Uterus (tissue), 2 donors: ENCODE data around the gene SMOC2.

Source experiments
- POLR2A ChIP-seq, 2 donors: fragments of 450-650 bp; IDR thresholded peaks; one replicate each; pipeline ENCODE4 v1.6.1; 2016; ENCODE audit warnings: antibody characterized with exemption in 2 of 2, mild to moderate bottlenecking in 1 of 2, moderate library complexity in 1 of 2
- TF ChIP-seq, protein P1 (sequence below), 4 experiments: fragments of 200-600 bp in 2 of 4; fragments of 450-650 bp in 2 of 4; sonication (generic) in 2 of 4; IDR thresholded peaks; one replicate each; pipeline ENCODE4 v1.5.1; 2016 to 2019; ENCODE audit warnings: antibody characterized with exemption in 4 of 4, mild to moderate bottlenecking in 2 of 4, moderate library complexity in 1 of 4

DNA sequence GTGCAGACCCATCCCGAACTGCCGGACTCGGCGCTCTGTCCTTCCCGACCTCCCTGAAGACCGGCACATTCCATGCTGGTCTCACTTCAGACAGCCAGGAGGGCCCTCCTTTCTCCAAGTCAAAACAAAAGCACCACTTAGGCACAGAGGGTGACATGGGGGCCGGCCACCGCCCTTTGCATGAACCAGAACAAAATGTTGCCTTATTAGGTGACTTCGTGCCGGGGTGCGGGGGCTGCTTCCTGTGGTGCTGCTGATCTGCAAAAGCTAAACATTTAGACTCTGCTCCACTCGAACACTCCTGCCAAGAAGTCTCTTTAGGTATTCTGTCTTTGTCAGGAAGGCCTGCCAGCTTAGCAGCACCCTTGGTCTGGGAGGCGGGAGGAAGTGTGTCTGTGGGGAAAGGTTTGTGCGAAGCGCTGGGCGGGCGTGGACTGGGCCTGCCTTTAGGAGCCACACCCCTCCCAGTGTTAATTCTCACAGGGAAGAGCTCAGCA, 133.8 kb downstream of the SMOC2 start:
- TF ChIP-seq, protein P1, sequence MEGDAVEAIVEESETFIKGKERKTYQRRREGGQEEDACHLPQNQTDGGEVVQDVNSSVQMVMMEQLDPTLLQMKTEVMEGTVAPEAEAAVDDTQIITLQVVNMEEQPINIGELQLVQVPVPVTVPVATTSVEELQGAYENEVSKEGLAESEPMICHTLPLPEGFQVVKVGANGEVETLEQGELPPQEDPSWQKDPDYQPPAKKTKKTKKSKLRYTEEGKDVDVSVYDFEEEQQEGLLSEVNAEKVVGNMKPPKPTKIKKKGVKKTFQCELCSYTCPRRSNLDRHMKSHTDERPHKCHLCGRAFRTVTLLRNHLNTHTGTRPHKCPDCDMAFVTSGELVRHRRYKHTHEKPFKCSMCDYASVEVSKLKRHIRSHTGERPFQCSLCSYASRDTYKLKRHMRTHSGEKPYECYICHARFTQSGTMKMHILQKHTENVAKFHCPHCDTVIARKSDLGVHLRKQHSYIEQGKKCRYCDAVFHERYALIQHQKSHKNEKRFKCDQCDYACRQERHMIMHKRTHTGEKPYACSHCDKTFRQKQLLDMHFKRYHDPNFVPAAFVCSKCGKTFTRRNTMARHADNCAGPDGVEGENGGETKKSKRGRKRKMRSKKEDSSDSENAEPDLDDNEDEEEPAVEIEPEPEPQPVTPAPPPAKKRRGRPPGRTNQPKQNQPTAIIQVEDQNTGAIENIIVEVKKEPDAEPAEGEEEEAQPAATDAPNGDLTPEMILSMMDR (IDR thresholded peaks at IDR 0.05), result no peak
- peak in 1 of 2 donors; percentile 44 for TF ChIP-seq POLR2A (IDR thresholded peaks at IDR 0.05)
